ENCODE data around the gene MLYCD.

MLYCD gene

GRCh38 chr16:83967838-83968305 is 69.0 kb downstream of the MLYCD start, which contains the start of gene NECAB2:
TSS of gene NECAB2 (plus strand) at chr16:83968244. CDS start at chr16:83968649, 405 bp downstream.
- peak; percentile 73 for DNase-seq (ENCODE audit: insufficient read length, low spot score)
- no peak for FAIRE-seq

DNA sequence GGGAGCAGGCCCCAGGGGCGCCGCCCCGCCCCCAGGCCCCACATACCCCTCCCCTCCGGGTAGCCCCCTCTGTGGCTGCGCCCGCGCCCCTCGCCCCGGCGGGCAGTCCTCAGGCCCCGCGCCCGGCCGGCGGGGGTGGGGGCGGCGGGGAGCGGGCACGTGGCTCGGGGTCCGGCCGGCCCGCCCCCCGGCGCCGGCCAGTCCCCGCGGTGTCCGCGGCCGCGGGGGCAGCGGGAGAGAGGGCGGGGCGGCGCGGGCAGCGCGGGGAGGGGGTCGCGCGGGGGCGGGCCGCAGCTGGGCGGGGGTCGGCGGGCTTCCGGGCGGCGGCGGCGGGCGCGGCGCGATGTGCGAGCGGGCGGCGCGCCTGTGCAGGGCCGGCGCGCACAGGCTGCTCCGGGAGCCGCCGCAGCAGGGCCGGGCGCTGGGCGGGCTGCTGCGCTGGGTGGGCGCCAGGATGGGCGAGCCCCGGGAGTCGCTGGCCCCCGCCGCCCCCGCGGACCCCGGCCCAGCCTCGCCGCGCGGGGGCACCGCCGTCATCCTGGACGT is 69.5 kb downstream of the MLYCD start:
- no peak for FAIRE-seq
- DNase-seq (ENCODE audit: insufficient read length, low spot score): no peak

DNA sequence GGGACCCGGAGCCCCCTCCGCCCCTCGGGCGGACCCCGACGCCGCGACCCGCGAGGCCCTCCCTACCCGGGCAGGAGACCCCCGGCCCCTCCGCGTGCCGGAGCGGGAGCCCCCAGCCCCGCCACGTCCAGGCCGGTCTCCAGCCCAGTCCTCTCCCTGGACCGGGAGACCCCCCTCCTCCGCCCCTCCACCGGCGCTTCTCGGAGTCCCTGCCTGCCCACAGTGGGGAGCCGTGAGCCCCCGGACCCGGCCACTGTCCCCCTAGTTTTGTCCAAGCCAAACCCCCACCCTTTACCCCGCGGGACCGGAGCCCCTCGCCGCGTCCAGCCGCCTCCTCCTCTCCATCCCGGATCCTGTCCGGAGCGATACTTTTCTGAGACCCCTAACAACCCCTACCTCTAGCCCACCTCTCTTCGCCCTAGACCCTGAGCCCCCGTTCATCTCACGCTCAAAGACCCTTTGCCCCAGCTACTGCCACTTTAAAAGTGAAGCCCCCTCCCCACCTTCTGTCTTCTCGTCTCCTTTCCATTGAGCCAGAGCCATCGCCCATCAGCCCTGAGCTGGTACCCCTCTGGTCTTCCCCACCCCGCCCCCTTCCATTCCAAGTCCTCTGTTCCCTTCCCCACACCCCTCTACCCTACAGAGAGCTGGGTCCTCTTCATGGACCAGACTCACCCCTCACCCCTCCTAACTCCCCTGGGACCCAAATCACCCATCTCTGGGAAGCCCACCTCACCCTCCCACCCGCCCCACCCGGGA is 70.2 kb downstream of the MLYCD start:
- FAIRE-seq: no peak
- no peak for DNase-seq (ENCODE audit: insufficient read length, low spot score)

- DNase-seq (ENCODE audit: insufficient read length, low spot score) (no peak), FAIRE-seq (no peak)
These were observed 71.0 kb downstream of the MLYCD start for GRCh38 chr16:83969771-83970429.

GRCh38 chr16:83970430-83970815 is 71.5 kb downstream of the MLYCD start:
- DNase-seq (ENCODE audit: insufficient read length, low spot score) (no peak), FAIRE-seq (no peak)

DNA sequence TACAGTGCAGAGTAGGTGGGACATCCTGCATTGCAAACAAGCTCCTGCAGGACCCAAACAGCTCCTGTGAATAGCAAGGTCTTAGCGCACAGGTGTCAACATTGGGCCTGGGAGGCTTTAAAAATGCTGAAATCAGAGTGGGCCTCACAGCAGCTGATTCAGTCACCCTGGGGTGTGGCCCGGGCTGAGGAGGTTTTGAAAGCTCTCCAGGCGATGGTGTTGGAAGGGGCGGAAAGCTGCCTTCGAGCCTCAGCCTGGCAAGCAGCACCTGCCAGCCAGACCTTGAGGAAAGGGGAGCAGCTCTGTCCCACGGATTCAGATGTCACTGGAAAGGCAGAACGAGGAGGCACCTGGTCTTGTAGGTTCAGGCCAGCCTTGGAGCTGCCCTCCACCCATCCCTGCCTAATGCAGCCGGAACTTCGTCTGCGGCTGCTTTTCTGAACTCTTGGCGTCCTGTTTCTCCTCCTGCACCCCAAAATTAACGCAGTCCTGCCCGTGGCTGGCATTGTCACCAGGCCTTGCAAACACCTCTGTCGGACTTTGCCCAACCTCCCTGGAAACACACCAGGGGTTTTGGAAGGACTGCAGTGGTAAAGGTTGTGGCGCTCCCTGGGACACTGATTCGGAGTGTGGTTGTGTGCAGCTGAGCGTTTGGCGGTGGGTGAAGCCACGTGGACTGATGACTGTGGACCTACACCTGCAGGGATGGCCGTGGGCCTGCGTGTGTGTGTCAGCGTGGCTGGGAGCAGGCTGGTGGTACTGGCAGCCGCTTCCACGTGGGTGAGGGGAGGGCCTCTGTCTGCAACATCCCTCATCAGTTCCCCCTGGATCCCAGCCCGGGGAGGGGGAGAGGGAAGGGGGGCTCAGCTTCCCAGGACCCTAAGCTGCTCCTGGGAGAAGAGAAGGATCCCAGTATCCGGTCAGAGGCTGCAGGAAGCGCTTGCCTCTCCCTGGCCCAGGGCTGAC is 72.5 kb downstream of the MLYCD start:
- no peak for FAIRE-seq
- no peak for DNase-seq (ENCODE audit: insufficient read length, low spot score)

DNA sequence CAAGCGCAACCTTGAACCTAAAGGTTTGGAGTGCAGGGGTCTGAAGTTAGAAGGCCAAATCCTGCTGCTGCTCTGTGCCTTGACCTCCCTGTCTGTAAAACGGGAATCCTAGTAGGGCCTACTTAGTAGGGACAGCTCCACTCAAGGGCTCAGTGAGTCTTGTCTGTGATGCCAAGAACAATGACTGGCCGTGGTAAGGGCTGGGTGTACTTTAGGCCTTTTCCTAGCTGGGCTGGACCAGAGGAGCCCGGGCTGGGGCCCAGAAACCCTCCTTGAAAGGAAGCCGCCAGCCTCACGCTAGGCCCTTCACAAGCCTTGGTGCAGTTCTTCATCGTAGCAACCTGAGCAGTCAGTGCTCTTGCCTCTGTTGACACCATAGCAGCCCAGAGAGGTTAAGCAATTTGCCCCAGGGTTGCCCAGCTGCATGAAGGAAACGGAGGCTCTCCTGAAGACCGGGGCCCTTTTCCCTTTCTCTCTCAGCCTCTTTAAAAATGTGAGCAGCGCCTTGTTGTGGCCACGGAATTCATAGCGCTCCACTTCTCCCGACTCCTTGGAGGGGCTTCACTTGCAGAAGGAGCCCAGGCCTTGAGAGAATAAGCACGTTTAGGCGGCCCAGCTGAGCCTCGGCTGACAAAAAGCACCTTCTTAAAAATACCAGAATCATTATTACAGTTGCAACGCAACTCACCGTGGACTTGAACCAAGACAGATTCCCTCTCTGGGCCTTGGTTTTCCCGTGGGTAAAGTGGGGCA is 73.5 kb downstream of the MLYCD start:
- FAIRE-seq (no peak), DNase-seq (ENCODE audit: insufficient read length, low spot score) (no peak)

DNA sequence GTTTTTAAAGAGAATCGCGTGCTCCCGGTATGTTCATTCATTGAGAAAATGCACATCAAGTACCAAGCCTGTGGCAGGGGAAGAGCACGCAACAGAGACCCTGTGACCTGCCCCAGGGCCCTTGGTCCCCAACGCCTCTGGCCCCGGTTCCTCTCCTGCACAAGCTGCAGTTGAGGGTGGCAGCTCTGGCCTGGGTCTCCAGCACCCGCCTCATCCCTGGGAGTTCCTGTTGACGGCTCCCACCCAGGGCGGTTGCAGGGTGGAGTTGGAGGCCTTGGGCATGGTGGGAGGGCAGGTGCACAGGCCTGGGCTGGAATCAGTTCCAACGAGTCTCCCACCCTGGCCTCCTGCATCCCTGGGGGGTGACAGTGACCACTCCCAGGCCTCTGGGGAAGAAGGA is 74.2 kb downstream of the MLYCD start:
- DNase-seq (ENCODE audit: insufficient read length, low spot score): no peak
- FAIRE-seq: no peak

DNA sequence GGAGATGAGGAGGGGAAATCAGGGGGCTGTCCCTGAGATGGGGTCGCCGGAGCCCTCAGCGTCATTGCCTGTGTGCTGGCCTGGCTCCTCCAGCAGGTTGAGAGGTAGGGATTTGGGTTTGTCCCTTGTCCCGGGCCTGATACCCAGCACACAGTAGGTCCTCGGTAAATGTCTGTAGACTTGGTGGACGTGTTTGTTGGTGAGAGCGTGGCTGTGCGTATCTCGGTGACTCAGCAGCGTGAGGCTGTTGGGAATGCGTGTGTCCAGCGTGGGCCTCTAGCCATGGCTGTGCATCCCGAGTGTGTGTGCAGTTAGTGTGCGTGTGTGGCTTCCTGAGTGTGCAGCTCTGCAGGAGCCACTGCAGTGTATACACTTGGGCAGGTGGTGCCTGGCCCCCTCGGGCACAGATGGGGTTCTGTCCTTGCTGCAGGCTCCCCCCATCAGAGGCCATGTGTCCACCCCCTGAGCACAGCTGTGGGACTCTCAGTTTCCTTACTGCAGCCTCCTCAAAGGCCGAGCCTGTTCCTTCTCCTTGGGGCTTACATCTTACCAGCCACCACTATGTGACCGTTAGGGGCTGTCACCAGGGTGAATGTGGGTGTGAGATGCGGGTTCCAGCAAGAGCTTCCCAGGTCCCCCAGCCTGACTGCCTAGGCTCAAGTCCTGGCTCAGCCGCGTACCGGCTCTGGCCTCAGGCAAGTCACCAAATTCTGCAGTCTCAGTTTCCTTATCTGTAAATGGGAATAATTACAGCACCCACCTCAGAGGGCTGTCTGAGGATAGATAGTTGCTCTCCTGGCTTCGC is 74.9 kb downstream of the MLYCD start:
- DNase-seq (ENCODE audit: insufficient read length, low spot score) (no peak), FAIRE-seq (no peak)

DNA sequence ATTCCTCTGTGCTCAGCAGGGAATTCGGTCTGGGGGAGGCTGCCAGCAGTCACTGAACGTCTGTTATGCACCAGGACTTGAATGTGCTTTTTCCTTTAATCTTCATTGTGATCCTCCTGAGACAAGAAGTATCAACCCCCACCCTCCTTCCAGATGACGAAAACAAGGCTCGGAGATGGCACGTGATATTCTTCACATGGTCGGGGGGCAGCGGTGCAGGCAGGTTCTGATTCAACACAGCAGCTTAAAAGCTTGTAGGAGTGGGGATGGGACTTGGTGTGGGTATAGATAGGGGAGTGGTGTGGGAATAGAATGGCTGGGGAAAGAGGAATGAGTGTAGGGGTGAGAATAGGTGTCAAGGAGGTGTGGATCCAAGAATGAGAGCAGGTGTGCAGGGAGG is 75.6 kb downstream of the MLYCD start:
- DNase-seq (ENCODE audit: insufficient read length, low spot score) (no peak), FAIRE-seq (no peak)

GRCh38 chr16:83975590-83976260 is 76.8 kb downstream of the MLYCD start:
- DNase-seq (ENCODE audit: insufficient read length, low spot score): no peak
- no peak for FAIRE-seq

All from GM19239 (cell line).